Measurements from ENCODE around the gene NSD2. TPM values are rescaled to one million over a fixed set of nuclear protein-coding genes. Genes with fewer than 3 reads are reported as not detected.
"Not testable (repeated sequence)": the region's sequence is repeated elsewhere in the genome, so short reads cannot be mapped to it uniquely, and the experiment has no call there.

NSD2 gene
- total RNA-seq, 1 donor from 2014 or later: 45.3 TPM

DNA sequence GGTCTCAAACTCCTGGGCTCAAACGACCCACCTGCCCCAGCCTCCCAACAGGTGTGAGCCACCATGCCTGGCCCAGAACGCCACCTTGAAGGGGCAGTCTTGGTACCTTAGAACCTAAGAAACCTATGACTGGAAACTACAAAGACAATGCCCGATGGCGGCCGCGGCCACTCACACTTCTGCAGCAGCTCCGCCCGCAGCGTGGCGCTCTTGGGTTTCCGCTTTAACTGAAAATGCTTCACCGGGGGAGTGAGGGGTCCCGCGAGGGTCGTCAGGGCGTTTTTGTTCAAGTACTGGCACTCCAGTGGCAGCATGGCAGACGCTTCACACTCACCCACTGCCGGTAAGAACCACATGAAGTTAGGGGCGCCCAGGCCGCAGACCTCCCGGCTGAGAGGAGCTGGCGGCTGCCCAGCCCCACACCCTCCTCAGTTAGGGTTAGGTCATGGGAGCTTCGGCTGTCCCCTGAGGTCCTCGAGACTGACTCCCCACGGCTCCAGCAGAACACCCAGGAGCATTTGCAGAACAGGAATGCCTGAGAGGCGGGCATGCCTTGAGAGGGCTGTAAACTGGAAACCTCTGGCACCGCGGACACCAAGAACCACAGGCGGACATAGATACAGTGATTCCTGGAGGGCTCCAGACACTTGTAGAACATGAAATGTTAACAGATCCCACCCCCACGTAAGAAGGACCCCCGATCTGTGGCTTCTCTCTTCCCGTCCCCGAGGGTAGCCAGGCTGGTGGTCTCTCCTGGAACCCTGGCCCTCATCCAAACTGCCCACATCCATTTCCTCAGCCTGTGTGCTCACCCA, 118.5 kb downstream of the NSD2 start:
- intact Hi-C loops (cut with micrococcal nuclease): no loop called here
- no peak for ATAC-seq
- no peak for DNase-seq

DNA sequence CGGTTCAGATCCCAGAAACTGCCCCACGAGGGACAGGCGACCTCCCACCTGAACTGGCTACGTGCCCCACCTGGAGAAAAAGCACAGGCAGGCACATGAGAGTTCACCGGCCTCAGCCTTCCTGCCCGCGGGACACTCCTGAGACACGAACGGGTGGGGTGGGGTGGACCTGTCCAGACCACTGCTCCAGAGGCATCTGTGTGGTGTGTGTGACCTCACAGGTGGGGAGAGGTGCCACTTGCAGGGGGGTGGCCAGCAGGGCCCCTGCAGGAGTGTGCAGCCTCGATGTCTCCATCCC, 119.1 kb downstream of the NSD2 start:
- intact Hi-C loops (cut with micrococcal nuclease): no loop called here
- DNase-seq: no peak
- no peak for ATAC-seq

GRCh38 chr4:1990676-1991075, 119.5 kb downstream of the NSD2 start:
- intact Hi-C loops (cut with micrococcal nuclease): no loop called here
- DNase-seq (no peak), ATAC-seq (no peak)

DNA sequence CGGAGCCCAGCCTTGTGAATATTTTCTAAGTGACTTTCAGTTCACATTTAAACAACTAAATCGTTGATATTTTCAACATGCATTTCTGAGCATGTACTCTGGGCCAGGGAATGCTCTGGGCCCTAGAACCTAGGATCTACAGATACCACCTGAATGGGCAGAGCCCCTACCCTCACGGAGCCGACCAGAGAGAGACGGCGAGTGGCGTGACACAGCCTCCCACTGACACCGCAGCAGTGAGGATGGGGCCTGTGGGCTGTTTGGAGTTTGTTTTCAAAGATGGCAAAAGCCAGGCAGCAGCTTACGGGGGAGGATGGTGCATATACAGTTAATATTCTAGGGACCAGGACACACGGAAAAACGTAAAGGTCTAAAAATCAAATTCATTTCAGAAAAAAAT, 119.9 kb downstream of the NSD2 start:
- no peak for ATAC-seq
- no peak for DNase-seq
- intact Hi-C loops (cut with micrococcal nuclease): no loop called here

- DNase-seq (no peak), ATAC-seq (no peak)
- intact Hi-C loops (cut with micrococcal nuclease): no loop called here
These were observed 120.6 kb downstream of the NSD2 start for GRCh38 chr4:1991596-1992434.

DNA sequence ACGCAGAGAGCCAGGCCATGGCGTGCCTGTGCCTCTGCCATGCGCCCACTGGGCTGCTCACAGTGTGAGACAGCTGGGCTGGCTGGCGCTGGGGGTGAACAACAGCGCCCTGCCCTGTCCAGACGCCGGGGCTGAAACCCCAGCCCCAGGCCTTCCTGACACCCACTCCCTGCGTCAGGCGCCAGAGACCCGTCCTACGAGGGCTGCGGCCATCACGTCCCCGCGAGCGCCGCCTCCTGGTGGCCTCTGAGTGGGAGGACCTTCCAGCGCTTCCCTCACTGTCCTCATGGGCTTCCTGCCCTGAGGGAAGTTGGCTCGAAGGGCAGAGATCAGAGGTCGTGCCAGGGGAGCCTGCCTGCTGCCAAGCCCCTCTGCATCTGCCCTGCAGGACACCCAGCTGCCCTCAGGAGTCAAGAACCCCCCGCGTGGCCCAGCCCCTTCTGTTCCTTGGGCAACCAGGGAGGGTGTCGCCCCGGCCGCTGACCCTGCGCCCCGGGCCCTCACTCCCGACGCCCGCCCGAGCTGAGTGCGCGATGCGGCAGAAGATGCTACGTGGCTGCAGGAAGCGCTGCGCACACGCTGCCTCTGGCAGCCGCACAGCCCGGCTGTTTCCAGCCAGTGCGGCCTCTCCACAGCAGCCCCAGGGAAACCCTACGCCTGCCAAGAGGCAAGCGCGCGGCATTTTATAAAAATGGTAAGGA, 121.4 kb downstream of the NSD2 start:
- no peak for DNase-seq
- intact Hi-C loops (cut with micrococcal nuclease): no loop called here

GRCh38 chr4:1993169-1993516, 122.0 kb downstream of the NSD2 start:
- DNase-seq (no peak), ATAC-seq (no peak)
- intact Hi-C loops (cut with micrococcal nuclease): no loop called here

More for the DNA sequence above, 121.4 kb downstream of the NSD2 start:
- ATAC-seq: peak; percentile 41

DNA sequence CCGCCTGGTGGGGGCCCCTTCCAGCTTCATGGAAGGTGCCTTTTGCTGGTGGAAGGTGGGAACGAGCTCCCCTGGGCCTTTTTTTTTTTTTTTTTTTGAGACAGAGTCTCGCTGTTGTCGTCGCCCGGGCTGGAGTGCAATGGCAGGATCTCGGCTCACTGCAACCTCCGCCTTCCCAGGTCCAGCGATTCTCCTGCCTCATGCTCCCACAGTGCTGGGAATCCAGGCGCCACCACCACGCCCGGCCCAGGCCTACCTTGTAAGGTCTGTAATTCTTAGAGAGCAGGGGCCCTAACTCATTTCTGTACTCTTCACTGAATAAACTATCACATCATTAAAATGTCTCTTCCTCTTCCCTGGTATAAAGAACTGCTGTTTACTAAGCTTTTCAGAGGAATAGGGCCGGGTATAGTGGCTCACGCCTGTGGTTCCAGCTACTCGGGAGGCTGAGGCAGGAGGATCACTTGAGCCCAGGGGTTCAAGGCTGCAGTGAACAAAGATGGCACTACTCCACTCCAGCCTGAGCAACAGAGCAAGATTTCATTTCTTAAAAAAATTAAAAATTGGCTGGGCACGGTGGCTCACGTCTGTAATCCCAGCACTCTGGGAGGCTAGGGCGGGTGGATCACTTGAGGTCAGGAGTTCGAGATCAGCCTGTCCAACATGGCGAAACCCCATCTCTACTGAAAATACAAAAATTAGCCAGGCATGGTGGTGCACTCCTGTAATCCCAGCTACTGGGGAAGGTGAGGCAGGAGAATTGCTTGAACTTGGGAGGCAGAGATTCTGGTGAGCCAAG, 122.7 kb downstream of the NSD2 start:
- intact Hi-C loops (cut with micrococcal nuclease); ATAC-seq; DNase-seq: not testable (repeated sequence)

DNA sequence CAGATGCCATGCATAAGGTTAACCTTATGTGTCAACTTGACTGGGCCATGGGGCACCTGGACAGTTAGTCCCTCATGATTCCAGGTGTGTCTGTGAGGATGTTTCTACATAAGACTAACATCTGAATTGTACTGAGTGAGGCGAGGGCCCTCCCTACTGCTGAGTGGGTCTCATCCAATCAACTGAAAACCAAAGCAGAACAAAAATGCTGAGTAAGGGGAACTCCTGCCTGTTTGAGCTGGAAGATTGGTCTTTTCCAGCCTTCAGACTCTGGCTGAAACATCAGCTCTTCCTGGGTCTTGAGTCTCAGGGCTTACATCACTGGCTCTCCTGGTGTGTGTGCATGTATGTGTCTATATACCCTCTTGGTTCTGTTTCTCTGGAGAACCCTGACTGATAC, 123.7 kb downstream of the NSD2 start:
- no peak for DNase-seq
- intact Hi-C loops (cut with micrococcal nuclease): no loop called here
- ATAC-seq: no peak

- DNase-seq (no peak), ATAC-seq (no peak)
- intact Hi-C loops (cut with micrococcal nuclease): no loop called here
These were observed 125.8 kb downstream of the NSD2 start for GRCh38 chr4:1996866-1997611.

- intact Hi-C loops (cut with micrococcal nuclease): no loop called here
- DNase-seq (no peak), ATAC-seq (no peak)
These were observed 126.5 kb downstream of the NSD2 start for GRCh38 chr4:1997712-1998111.

- intact Hi-C loops (cut with micrococcal nuclease): no loop called here
- ATAC-seq (no peak), DNase-seq (no peak)
These were observed 127.1 kb downstream of the NSD2 start for GRCh38 chr4:1998296-1998695.

DNA sequence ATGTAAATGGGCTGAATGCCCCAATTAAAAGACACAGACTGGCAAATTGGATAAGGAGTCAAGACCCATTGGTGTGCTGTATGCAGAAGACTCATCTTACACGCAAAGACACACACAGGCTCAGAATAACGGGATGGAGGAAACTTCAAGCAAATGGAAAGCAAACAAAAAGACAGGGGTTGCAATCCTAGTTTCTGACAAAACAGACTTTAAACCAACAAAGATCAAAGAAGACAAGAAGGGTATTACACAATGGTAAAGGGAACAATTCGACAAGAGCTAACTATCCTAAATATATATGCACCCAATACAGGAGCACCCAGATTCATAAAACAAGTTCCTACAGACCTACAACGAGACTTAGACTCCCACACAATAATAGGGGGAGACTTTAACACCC, 128.1 kb downstream of the NSD2 start:
- DNase-seq; ATAC-seq; intact Hi-C loops (cut with micrococcal nuclease): not testable (repeated sequence)

DNA sequence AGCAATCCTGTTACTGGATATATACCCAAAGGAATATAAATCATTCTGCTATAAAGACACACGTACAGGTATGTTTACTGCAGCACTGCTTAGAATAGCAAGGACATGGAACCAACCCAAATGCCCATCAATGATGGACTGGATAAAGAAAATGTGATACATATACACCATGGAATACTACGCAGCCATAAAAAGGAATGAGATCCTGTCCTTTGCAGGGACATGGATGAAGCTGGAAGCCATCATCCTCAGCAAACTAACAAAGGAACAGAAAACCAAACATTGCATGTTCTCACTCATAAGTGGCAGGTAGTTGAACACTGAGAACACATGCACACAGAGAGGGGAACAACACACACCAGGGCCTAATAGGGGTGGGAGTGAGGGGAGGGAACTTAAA, 132.2 kb downstream of the NSD2 start:
- DNase-seq; intact Hi-C loops (cut with micrococcal nuclease); ATAC-seq: not testable (repeated sequence)

- ATAC-seq (no peak), DNase-seq (no peak)
- intact Hi-C loops (cut with micrococcal nuclease): no loop called here
These were observed 135.2 kb downstream of the NSD2 start for GRCh38 chr4:2006367-2006766.

DNA sequence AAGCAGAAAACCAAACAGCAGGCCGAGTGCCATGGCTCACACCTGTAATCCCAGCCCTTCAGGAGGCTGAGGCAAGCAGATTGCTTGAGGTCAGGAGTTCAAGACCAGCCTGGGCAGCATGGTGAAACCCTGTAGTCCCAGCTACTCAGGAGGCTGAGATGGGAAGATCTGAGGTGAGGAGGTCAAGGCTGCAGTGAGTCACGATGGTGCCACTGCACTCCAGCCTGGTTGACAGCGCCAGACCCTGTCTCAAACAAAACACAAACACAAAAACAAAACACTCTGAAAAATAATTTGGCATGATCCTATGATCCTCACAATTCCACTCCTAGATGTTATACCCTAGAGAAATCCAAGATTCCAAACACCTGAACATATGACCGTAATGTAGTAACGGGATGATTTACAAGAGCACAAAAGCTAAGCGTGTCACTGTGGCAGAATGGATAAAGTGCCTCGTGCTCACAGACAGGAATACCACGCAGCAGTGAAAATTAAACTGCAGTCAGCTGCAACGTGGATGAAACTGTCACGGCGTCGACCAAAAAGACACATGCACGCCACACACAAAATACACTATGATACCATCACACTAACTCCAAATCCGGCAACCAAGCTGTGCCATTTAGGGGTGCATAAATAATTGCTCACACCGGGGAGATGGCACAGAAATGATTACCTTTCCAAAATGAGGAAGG, 135.9 kb downstream of the NSD2 start:
- intact Hi-C loops (cut with micrococcal nuclease): no loop called here
- no peak for ATAC-seq
- DNase-seq: no peak

DNA sequence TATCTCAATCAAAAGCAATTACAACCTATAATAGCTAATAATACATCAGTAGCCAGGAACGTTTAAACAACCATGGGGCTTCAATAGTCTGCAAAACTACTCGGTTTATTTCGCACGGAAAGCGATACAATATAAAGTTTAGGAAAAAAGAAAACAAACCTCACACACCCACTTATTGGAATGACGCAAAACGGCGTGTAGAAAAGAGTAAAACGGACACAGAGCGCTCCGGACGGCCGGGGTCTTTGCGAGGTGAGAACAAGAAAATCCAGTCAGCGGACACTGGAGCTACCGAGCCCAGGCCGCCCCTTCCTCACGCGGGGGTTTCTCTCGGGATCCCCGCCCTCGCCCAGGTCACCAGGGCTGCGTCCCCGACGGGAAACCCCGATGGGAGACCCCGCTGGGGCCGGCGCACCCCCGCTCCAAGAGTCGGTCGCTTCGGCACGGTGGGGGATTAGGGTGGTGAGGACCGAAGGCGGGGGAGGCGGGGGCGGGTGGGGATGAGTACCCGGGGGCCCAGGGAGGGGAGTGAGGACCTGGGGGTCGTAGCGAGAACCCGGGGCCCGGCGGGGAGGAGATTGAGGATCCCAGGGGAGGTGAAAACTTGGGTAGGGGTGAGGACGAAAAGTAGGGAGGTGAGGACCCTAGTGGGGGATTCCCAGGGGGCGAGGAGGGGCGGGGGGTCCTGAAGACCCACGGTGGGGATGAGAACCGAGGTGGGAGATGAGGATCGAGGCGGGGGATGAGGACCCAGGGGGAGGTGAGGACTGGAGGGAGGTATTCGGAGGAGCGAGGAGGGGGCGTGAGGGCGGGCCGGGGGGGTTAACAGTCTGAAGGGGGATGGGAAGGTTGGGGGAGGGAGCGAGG, 136.8 kb downstream of the NSD2 start:
- no peak for DNase-seq
- intact Hi-C loops (cut with micrococcal nuclease): no loop called here
- ATAC-seq: no peak

DNA sequence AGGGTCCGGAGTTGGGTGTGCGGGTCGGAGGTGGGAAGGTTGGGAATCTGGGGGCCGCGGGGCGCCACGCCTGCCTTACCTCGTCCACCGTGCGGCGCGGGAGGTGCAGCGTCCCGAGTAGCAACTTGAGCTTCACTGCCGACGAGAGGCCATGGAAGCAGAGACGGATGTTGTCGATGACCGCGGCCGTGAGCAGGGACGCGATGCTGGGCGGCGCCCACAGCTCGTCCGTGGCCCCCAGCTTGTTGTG, 137.4 kb downstream of the NSD2 start:
- ATAC-seq: peak; percentile 23
- DNase-seq: no peak
- intact Hi-C loops (cut with micrococcal nuclease): no loop called here

Measured in left ventricle myocardium superior (tissue), 1 donor.